Measurements from ENCODE around the gene KRTAP15-1.

KRTAP15-1 gene, protein sequence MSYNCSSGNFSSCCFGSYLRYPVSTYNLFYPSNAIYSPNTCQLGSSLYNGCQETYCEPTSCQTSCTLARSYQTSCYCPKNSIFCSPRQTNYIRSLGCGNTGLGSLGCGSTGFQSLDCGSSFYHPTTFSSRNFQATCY

DNA sequence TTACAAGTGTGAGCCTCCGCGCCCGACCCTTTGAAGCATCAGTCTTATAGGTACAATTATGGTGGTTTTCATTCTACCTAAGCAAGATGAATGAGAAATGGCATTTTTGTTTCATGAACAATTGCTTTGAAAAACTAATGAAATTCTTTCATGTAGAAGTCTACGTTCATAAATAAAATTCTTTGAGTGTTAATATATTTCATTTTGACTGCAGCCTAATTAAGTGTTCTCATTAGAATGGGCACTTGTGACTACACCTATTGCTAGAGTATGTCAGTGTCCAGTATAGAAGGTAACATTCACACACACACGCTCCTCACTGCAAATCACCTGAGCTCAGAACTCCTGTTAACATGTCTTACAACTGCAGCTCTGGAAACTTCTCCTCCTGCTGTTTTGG, at the start of gene KRTAP15-1:
TSS of gene KRTAP15-1 (plus strand) at position 301 of the 400 bp plus-strand sequence. CDS start at position 354, 53 bp downstream.
- no peak for DNase-seq (ENCODE audit: low spot score)

- DNase-seq (ENCODE audit: low spot score): no peak
Observed at GRCh38 chr21:30391492-30392025, 48.5 kb upstream of the KRTAP15-1 start.

DNA sequence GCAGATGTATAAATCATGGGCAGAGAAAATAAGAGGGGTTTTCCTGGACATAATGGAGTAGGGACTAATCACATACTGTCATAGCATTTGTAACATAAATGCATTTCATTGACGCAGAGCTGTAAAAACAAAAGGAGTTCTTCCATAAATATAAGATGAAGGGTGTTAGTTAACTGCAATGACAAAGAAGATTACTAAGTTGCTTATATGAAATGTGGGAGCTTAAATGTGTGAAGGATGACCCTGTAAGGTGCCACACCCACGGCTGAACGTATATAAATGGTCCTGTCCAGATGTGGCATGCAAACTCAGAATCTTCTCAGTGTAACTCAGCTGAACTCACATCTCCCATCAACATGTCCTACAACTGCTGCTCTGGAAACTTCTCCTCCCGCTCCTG, 44.3 kb upstream of the KRTAP15-1 start, which contains the start of gene KRTAP13-1:
TSS of gene KRTAP13-1 (plus strand) at position 301 of the 400 bp plus-strand sequence. CDS start at position 357, 56 bp downstream.
- no peak for DNase-seq (ENCODE audit: low spot score)

- DNase-seq (ENCODE audit: low spot score): peak; percentile 74
Observed at GRCh38 chr21:30408782-30409494, 31.1 kb upstream of the KRTAP15-1 start.

GRCh38 chr21:30415993-30416392, 24.1 kb upstream of the KRTAP15-1 start:
- no peak for DNase-seq (ENCODE audit: low spot score)

DNA sequence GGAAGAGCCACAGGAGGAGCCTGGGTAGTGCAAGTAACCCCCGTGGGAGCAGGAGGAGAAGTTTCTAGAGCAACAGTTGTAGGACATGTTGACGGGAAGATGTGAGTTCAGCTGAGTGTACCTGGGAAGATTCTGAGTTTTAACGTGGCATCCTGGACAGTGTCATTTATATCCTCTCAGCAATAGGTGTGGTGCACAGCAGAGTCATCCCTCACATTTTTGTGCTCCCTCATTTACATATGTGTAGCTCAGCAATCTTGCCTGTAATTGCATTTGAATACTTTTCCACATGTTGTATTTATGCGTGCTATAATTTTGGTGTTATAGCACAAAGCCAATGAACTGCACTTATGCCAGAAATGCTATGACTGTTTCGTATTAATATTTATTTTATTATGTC, 14.2 kb upstream of the KRTAP15-1 start, which contains the start of gene KRTAP13-3:
TSS of gene KRTAP13-3 (minus strand) at position 101 of the 400 bp plus-strand sequence. CDS start at position 87, 14 bp downstream.
- no peak for DNase-seq (ENCODE audit: low spot score)

DNA sequence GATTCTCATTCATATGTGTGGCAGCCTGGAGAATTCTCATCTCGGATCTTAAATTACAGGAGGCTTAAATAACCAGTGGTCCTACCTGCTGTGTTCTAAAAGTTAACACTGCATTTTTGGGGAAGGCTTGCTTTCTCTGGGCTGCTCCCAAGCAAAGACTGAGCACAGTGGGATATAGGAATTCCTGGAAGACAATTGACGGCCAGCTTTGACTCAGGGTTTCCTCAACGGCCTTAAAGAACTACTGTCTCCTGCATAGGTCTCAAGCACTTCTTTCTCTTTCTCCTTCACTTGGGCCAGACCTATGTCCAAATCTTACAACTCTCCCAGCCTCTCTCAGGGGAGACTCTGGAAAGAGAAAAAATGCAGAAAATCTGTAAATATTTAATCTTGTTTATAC, 13.3 kb upstream of the KRTAP15-1 start:
- no peak for DNase-seq (ENCODE audit: low spot score)

DNA sequence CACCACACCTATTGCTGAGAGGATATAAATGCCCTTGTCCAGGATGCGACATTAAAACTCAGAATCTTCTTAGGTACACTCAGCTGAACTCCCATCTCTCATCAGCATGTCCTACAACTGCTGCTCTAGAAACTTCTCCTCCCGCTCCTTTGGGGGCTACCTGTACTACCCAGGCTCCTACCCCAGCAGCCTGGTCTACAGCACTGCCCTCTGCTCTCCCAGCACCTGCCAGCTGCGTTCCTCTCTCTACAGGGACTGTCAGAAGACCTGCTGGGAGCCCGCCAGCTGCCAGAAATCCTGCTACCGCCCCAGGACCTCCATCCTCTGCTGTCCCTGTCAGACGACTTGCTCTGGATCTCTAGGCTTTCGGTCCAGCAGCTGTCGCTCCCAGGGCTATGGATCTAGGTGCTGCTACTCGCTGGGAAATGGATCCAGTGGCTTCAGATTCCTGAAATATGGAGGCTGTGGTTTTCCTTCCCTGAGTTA, 9.9 kb upstream of the KRTAP15-1 start, which contains the start of gene KRTAP13-4:
TSS of gene KRTAP13-4 (plus strand) at position 51 of the 486 bp plus-strand sequence. CDS start at position 107, 56 bp downstream.
- no peak for DNase-seq (ENCODE audit: low spot score)

GRCh38 chr21:30434033-30434631, 5.9 kb upstream of the KRTAP15-1 start:
- DNase-seq (ENCODE audit: low spot score): peak; percentile 57

GRCh38 chr21:30437010-30437565, 3.0 kb upstream of the KRTAP15-1 start:
- DNase-seq (ENCODE audit: low spot score): no peak

DNA sequence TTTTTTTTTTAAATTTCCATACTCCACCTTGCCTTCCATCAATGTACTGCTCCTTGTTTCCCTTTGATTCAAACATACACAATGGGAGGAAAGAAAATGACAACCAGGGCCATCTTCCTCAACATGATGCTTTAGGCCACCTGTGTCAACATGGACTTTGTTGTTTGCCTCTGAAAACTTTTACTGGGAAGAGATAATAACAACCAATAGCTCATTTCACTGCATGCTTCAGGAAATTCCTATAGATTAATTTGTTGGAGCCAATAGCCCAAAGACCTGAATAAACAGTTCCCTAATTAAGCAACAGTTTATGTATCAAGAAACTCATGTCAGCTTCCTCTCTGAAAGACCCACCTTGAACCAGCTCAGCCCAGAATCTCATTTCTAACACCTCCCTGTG, 3.2 kb downstream of the KRTAP15-1 start:
- DNase-seq (ENCODE audit: low spot score): no peak

GRCh38 chr21:30444204-30444603, 4.1 kb downstream of the KRTAP15-1 start:
- no peak for DNase-seq (ENCODE audit: low spot score)

DNA sequence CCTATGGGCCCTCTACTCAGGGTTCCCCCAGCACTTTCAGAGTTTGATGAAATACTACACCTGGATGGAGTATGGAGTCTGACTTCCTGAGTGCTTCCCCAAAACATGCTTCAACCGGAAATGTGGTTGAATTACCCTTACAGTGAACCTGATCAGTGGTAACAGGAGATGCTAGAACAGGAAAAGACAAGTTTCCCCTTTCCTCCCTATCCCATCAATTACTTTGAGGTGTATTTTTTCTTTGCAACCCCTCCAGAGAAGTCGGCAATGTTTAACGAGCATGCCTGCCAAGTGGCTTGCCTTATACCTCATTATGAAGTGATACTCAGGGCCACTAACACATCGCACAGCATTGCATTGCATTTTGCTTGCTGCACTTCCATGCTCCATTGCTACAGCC, 7.0 kb downstream of the KRTAP15-1 start:
- no peak for DNase-seq (ENCODE audit: low spot score)

DNA sequence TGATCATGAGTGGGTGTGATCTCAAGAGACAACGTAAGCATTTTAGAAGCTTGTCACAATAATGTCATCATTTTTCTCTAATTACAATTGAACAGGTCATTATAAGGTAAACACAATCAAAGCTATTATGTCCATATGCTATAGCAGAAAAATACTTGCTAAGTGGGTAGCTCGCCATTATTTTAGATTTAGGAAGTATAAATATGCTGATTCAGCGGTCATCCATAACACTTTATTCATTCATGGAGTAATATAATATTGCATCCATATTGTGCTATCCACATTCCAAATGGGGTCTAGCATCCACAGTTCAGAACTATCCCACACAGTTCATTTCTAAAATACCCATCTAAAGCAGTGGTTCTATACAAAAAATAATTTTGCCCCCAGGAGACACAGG, 8.4 kb downstream of the KRTAP15-1 start:
- DNase-seq (ENCODE audit: low spot score): no peak

DNA sequence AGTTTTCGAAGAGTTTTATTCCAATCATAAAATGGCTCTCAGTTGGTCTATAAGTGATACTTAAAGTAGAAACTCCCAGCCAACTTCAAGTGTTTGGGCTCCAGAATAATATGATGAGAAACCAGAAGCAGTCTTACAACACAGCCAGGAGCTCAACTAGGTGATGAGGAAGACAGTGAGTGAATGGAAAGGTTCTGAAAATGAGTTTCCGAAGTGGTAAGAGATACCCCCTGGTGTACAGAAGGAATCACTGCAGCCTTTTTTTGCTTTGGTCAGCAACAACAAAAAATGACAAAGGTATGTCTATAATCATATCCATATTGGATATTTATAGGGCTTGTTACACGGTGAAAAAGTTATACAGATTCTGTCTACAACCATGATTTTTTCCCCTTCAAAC, 23.6 kb downstream of the KRTAP15-1 start:
- DNase-seq (ENCODE audit: low spot score): no peak

DNA sequence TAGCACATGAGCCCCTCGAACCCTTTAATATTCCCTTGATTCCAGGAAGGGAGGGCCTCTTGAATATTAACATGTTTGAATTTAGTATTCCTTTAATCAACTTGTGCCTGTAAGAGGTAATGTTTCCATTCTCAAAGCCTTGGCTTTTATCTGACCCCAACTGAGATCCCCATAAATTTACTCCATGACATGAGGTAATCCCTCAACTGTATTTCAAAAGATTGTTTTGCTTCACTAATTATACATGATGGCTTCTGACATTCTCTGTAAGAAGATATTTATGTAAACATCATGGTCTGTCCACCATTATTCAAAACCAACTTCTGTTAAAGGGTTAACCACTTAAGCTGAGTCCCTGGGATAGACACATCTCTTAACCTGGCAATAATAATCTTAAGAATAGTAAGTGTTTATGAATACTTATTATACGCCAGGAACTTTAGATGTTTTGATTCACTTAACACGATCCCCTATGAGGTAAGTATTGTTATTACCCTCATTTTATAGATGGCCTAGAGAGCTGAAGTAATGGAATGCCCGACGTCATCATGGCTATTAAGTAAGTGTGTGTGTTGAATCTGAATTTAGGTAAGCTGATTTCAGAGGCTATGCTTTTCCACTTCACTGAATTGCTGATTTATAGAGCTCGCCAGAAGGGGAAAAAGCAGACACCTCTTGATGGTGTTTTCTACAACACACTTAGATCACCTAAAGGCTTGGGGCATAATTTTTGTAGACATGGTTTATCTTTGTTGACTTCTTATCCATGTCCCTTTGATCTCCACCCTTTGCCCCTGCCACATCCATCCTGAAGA, 29.0 kb downstream of the KRTAP15-1 start:
- DNase-seq (ENCODE audit: low spot score): no peak

DNA sequence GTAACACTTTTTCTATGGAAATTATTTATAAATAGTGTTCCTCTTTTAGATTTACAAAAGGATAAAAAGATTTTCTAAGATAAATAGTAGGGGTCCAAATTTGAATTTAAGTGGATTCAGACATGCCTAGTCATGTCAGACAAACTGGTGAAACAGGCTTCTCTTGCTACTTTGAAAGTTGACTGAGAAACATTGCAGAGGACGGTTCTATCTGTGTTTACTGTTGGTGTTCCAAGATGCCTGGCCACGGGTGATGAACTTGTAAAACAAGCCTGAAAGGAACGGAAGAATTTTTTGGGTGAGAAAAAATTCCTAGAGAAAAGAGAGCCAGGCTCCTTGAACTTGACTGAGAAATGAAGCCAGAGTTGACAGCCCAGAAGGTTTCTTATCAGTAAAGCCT, 37.9 kb downstream of the KRTAP15-1 start:
- no peak for DNase-seq (ENCODE audit: low spot score)

DNA sequence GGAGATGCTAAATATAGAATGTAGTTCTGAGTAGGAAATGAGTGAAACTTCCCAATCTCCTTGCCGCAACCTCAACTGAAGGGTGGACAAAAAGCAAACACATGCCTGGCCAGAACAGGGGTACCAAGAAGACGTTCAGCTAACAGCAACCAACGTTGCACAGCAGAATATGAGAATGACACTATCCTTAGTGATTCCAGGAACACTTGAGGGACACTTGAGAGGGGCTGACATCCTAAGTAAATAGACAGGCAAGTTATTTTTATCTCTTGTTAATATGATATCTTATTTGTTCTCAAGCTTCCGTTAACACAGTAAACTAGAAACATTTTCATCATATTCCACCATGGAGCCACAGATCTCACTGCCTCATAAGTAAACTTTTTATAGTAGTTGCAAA, 39.2 kb downstream of the KRTAP15-1 start:
- DNase-seq (ENCODE audit: low spot score): no peak

DNA sequence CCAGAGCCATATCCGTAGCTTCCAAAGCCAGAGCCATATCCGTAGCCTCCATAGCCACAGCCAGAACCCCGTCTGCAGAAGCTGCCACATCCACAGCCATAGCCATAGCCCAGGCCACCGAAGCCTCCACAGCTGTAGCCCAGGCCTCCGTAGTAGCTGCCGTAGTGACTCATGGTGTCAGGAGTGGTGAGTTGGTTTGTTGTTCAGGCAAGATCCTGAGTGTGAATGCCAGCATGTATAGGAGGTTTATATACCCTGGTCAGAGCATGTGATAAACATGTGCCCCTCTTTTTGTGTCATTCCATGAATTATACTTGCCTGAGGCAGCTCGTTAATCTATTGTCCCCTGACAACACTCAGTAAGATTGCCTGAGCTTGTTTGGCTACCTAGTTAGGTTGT, 40.1 kb downstream of the KRTAP15-1 start, which contains the start of gene KRTAP19-1:
TSS of gene KRTAP19-1 (minus strand) at position 223 of the 400 bp plus-strand sequence. CDS start at position 173, 50 bp downstream.
- no peak for DNase-seq (ENCODE audit: low spot score)

DNA sequence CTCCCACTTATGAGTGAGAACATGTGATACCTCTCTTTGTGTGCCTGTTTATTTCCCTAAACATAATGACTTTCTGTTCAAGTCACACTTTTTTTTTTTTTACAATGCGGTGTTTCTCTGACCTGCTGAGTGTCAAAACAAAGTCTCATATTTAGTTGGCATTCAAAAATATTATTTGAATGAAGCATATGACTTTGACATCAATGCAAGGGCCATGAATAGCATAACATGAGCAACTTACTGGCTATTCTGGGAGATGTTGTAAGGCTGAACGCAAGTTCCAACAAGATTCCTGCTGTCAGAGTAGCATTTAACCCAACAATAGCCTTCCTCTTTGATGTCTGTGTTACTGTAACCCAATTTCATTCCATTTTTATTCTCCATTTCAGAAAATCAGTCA, 42.1 kb downstream of the KRTAP15-1 start:
- DNase-seq (ENCODE audit: low spot score): no peak

- DNase-seq (ENCODE audit: low spot score): no peak
Observed at GRCh38 chr21:30486180-30486579, 46.1 kb downstream of the KRTAP15-1 start.
